IMR-90 (cell line): ENCODE results near the gene EFEMP2. TPM values are rescaled to one million over a fixed set of nuclear protein-coding genes. Genes with fewer than 3 reads are reported as not detected.

Experiments used
- ATAC-seq: fragments of 200-7000 bp; cut with Tn5 transposase; 2 replicates; pipeline ENCODE4 v1.9.1; 2020; ENCODE audit warnings: low read depth, mild to moderate bottlenecking, moderate library complexity
- BruUV-seq: library from RNA; stranded (reverse); fragments of 400-500 nt; replicated peaks from 2 replicates; lab custom pipeline; 2021; lab: Mats Ljungman, UMichigan
- CTCF ChIA-PET: fragments of 300-600 bp; formaldehyde crosslinking; extraction: SDS; loops from one replicate; lab custom pipeline; 2021; ENCODE audit warnings: antibody characterized with exemption; lab: Yijun Ruan, JAX
- POLR2A ChIA-PET: fragments of 300-600 bp; sonication (Branson Sonifier 250); formaldehyde crosslinking; loops from one replicate; lab custom pipeline; 2022; ENCODE audit warnings: antibody characterized with exemption; ENCODE audit not compliant: unreplicated experiment; lab: Charles Lee
- DNase-seq: peaks from one replicate; pipeline ENCODE4 v3.0.0; 2013
- H2AFZ ChIP-seq: replicated peaks from 2 replicates; pipeline ENCODE3; 2013; ENCODE audit warnings: low read length, mild to moderate bottlenecking; ENCODE audit not compliant: poor library complexity
- H2AK5ac ChIP-seq: 2 replicates; pipeline ENCODE4 v1.6.1; 2013; ENCODE audit warnings: low read depth, low read length, inconsistent platforms
- H2AK9ac ChIP-seq: replicated peaks from 2 replicates; pipeline ENCODE3; 2013; ENCODE audit warnings: mild to moderate bottlenecking, low read depth, low read length, moderate library complexity; ENCODE audit not compliant: poor library complexity
- H2BK120ac ChIP-seq: 2 replicates; pipeline ENCODE4 v1.6.1; 2013; ENCODE audit warnings: low read depth, low read length, inconsistent platforms
- H2BK15ac ChIP-seq: 3 replicates; pipeline ENCODE4 v1.6.1; 2013; ENCODE audit warnings: low read depth, low read length, inconsistent platforms
- H2BK20ac ChIP-seq: 2 replicates; pipeline ENCODE4 v1.6.1; 2013; ENCODE audit warnings: low read depth, mild to moderate bottlenecking, inconsistent platforms, low read length, moderate library complexity
- H2BK5ac ChIP-seq: 2 replicates; pipeline ENCODE4 v1.6.1; 2013; ENCODE audit warnings: mild to moderate bottlenecking, low read depth, low read length, inconsistent platforms; ENCODE audit not compliant: poor library complexity, severe bottlenecking
- H3K14ac ChIP-seq: replicated peaks from 2 replicates; pipeline ENCODE4 v1.6.1; 2013; ENCODE audit warnings: low read depth, low read length, inconsistent platforms
- H3K18ac ChIP-seq: 2 replicates; pipeline ENCODE4 v1.6.1; 2013; ENCODE audit warnings: low read depth, low read length, control low read depth
- H3K23ac ChIP-seq: 2 replicates; pipeline ENCODE4 v1.6.1; 2013; ENCODE audit warnings: low read depth, low read length, inconsistent platforms
- H3K27ac ChIP-seq: 2 replicates; pipeline ENCODE4 v1.5.1; 2013; ENCODE audit warnings: mild to moderate bottlenecking, control low read depth, low read length; ENCODE audit not compliant: insufficient read depth
- H3K27me3 ChIP-seq: 2 replicates; pipeline ENCODE4 v1.6.1; 2013; ENCODE audit warnings: low read length; ENCODE audit not compliant: control insufficient read depth, insufficient read depth
- H3K36me3 ChIP-seq: 2 replicates; pipeline ENCODE4 v1.6.1; 2013; ENCODE audit warnings: low read length, mixed read lengths; ENCODE audit not compliant: control insufficient read depth, insufficient read depth
- H3K4ac ChIP-seq: 2 replicates; pipeline ENCODE4 v1.6.1; 2013; ENCODE audit warnings: low read depth, low read length, inconsistent platforms
- H3K4me1 ChIP-seq: 2 replicates; pipeline ENCODE4 v1.6.1; 2013; ENCODE audit warnings: low read length, mixed read lengths; ENCODE audit not compliant: control insufficient read depth, insufficient read depth
- H3K4me2 ChIP-seq: 2 replicates; pipeline ENCODE4 v1.6.1; 2013; ENCODE audit warnings: low read depth, mild to moderate bottlenecking, control low read depth, low read length, moderate library complexity
- H3K4me3 ChIP-seq: 2 replicates; pipeline ENCODE4 v1.5.1; 2013; ENCODE audit warnings: low read depth, mild to moderate bottlenecking, control low read depth, low read length, moderate library complexity; ENCODE audit not compliant: insufficient read depth
- H3K56ac ChIP-seq: 2 replicates; pipeline ENCODE4 v1.6.1; 2013; ENCODE audit warnings: low read length, inconsistent platforms; ENCODE audit not compliant: insufficient read depth; ENCODE audit errors: extremely low read depth
- H3K79me1 ChIP-seq, 2 experiments: 2 replicates each; pipeline ENCODE4 v1.6.1; 2013; ENCODE audit warnings: low read length in 2 of 2, inconsistent platforms in 1 of 2, low read depth in 1 of 2
- H3K9ac ChIP-seq: 2 replicates; pipeline ENCODE4 v1.6.1; 2013; ENCODE audit warnings: low read depth, low read length, control low read depth
- H3K9me1 ChIP-seq: 2 replicates; pipeline ENCODE4 v1.6.1; 2013; ENCODE audit warnings: low read length, inconsistent platforms; ENCODE audit not compliant: insufficient read depth
- H3K9me3 ChIP-seq: 2 replicates; pipeline ENCODE4 v1.6.1; 2013; ENCODE audit warnings: low read length; ENCODE audit not compliant: control insufficient read depth, insufficient read depth
- H4K20me1 ChIP-seq: 2 replicates; pipeline ENCODE4 v1.6.1; 2013; ENCODE audit warnings: low read length, inconsistent platforms; ENCODE audit not compliant: insufficient read depth
- H4K5ac ChIP-seq: 2 replicates; pipeline ENCODE4 v1.6.1; 2013; ENCODE audit warnings: mild to moderate bottlenecking, low read depth, low read length, control low read depth
- H4K8ac ChIP-seq, 2 experiments: 2 replicates each; pipeline ENCODE4 v1.6.1; 2013; ENCODE audit warnings: low read depth in 2 of 2, low read length in 2 of 2, control low read depth in 1 of 2, inconsistent platforms in 1 of 2
- H4K91ac ChIP-seq: 2 replicates; pipeline ENCODE4 v1.6.1; 2013; ENCODE audit warnings: low read depth, low read length, inconsistent platforms; ENCODE audit not compliant: insufficient read depth
- CEBPB ChIP-seq: IDR thresholded peaks from 2 replicates; pipeline ENCODE4 v1.6.1; 2012; ENCODE audit warnings: low read depth, low read length, improper control_type of control experiment
- CHD1 ChIP-seq: IDR thresholded peaks from 2 replicates; pipeline ENCODE4 v1.6.1; 2012; ENCODE audit warnings: low read depth, low read length, improper control_type of control experiment
- RFX5 ChIP-seq: IDR thresholded peaks from 2 replicates; pipeline ENCODE4 v1.8.0; 2012; ENCODE audit warnings: low read depth, mild to moderate bottlenecking, low read length, moderate library complexity
- WGBS, 2 experiments: methylation state at CpG; one replicate each; pipeline versions ENCODE4 v1.1.5 to v1.1.7; 2013; ENCODE audit warnings: missing lambda C conversion rate in 2 of 2; ENCODE audit not compliant: insufficient read length in 1 of 2; ENCODE audit errors: extremely low coverage in 2 of 2; 5-methylcytosine and 5-hydroxymethylcytosine counted together
- dilution Hi-C: fragments of 300-500 bp; cut with HindIII; formaldehyde crosslinking; loops from one replicate; pipeline ENCODE4 v1.14.3; 2018; ENCODE audit warnings: low sequenced_read_pairs; ENCODE audit not compliant: unreplicated experiment
- in situ Hi-C: fragments of 300-500 bp; cut with MboI; formaldehyde crosslinking; loops from 3 replicates; pipeline ENCODE4 v1.14.3; 2019; ENCODE audit warnings: low sequenced_read_pairs, inconsistent platforms, mixed read lengths
- intact Hi-C: fragments of 100-400 bp; cut with micrococcal nuclease; formaldehyde crosslinking; loops from 2 replicates; pipeline ENCODE4 v1.10.0; 2022
- polyA plus RNA-seq, 3 experiments: library from polyadenylated mRNA; depleted of rRNA; stranded (reverse); fragments of >200 nt; gene quantifications; 2 replicates each; pipeline ENCODE4 v1.2.3, GENCODE V29; 2012; ENCODE audit warnings: low replicate concordance in 1 of 3
- total RNA-seq: library from RNA; depleted of rRNA; stranded (reverse); fragments of >200 nt; gene quantifications from 2 replicates; pipeline ENCODE4 v1.2.3, GENCODE V29; 2012

EFEMP2 gene
- total and polyA plus RNA-seq, 2 of the 4 experiments (the other 2 are of a cell fraction) = 62.7 to 431 TPM

GRCh38 chr11:65821107-65821506 is 51.5 kb downstream of the EFEMP2 start:
- in situ Hi-C loops = no loop called here
- no peak for ATAC-seq
- WGBS, 2 experiments = 64% methylated on average over 5 of the region's 8 CpGs; no CpG with 5 or more reads in 1 of the 2 experiments
- H3K56ac ChIP-seq = no peak overlapping the region
- H4K20me1 ChIP-seq = no peaks in the 10 kb centered on the region
- H4K5ac ChIP-seq = no peak overlapping the region
- no peak overlapping the region for H3K9ac ChIP-seq
- no peaks in the 10 kb centered on the region for H3K36me3 ChIP-seq
- no peak overlapping the region for H3K14ac ChIP-seq
- H2BK15ac ChIP-seq = no peak overlapping the region
- no peak overlapping the region for H4K91ac ChIP-seq
- H3K4me1 ChIP-seq = no peaks in the 10 kb centered on the region
- H3K9me1 ChIP-seq = no peaks in the 10 kb centered on the region
- no peak overlapping the region for H2AK5ac ChIP-seq
- H4K8ac ChIP-seq = no peak overlapping the region
- no peak overlapping the region for H3K4me3 ChIP-seq
- ChIA-PET CTCF (no interaction called here), POLR2A (no interaction called here)
- no peak overlapping the region for H3K18ac ChIP-seq
- no peak for DNase-seq
- H2AFZ ChIP-seq = peak overlapping the region; percentile 5
- H3K9me3 ChIP-seq = no peaks in the 10 kb centered on the region
- H3K79me1 ChIP-seq = no peaks in the 10 kb centered on the region; a peak in 1 of 4 replicates
- no peak overlapping the region for H2BK5ac ChIP-seq
- intact Hi-C loops = no loop called here
- TF ChIP-seq RFX5 = no peak
- TF ChIP-seq CEBPB = no peak
- no peak for TF ChIP-seq CHD1
- no peak overlapping the region for H3K4ac ChIP-seq
- no peak overlapping the region for H3K27ac ChIP-seq
- peaks cover 6% of the 10 kb centered on the region for H3K27me3 ChIP-seq
- no peak overlapping the region for H2AK9ac ChIP-seq
- no peak overlapping the region for H2BK20ac ChIP-seq
- BruUV-seq = no TSS peak
- H3K4me2 ChIP-seq = no peak overlapping the region
- dilution Hi-C loops = no loop called here
- H2BK120ac ChIP-seq = no peak overlapping the region
- no peak overlapping the region for H3K23ac ChIP-seq
